Stimulated activated CD4-positive, alpha-beta T cell treated with anti-CD3 and anti-CD28 coated beads, Interleukin-4, amount 100 ng/mL, for 48 hours (primary cell): ENCODE measurements around the gene PRND.
"Not testable (repeated sequence)": the region's sequence is repeated elsewhere in the genome, so short reads cannot be mapped to it uniquely, and the experiment has no call there.

Source experiments
- DNase-seq, 2 donors: peaks; one replicate each; pipeline ENCODE4 v3.0.0-alpha.2; 2020; ENCODE audit warnings: low read depth in 2 of 2

PRND gene

GRCh38 chr20:4708856-4709255 lies 12.9 kb upstream of the PRND start:
- no peak for DNase-seq

GRCh38 chr20:4709261-4710105 lies 12.2 kb upstream of the PRND start:
- no peak for DNase-seq

- DNase-seq, result no peak
Observed at GRCh38 chr20:4710106-4710475, 11.6 kb upstream of the PRND start.

- DNase-seq, result no peak
Observed at GRCh38 chr20:4711511-4711910, 10.2 kb upstream of the PRND start.

GRCh38 chr20:4713401-4713800 lies 8.3 kb upstream of the PRND start:
- no peak for DNase-seq

GRCh38 chr20:4714818-4715217 lies 6.9 kb upstream of the PRND start:
- DNase-seq, result no peak

GRCh38 chr20:4717816-4718570 lies 3.7 kb upstream of the PRND start:
- no peak for DNase-seq

GRCh38 chr20:4719190-4719589 lies 2.5 kb upstream of the PRND start:
- DNase-seq, result no peak

GRCh38 chr20:4720041-4720976 lies 1.4 kb upstream of the PRND start:
- peak; percentile 60 to 61 for DNase-seq

- DNase-seq, result no peak
Observed at GRCh38 chr20:4720977-4721349, 746 bp upstream of the PRND start.

GRCh38 chr20:4722571-4722970 lies 862 bp downstream of the PRND start:
- DNase-seq, result no peak

GRCh38 chr20:4722993-4723392 lies 1.3 kb downstream of the PRND start:
- DNase-seq, result no peak

- not testable (repeated sequence) for DNase-seq
Observed at GRCh38 chr20:4723553-4723952, 1.8 kb downstream of the PRND start.

GRCh38 chr20:4724459-4725262 lies 3.0 kb downstream of the PRND start:
- DNase-seq, result no peak

- no peak for DNase-seq
Observed at GRCh38 chr20:4725263-4725550, 3.5 kb downstream of the PRND start.

- DNase-seq, result no peak
Observed at GRCh38 chr20:4726710-4727397, 5.1 kb downstream of the PRND start.

- DNase-seq, result no peak
Observed at GRCh38 chr20:4728120-4728760, 6.5 kb downstream of the PRND start.

GRCh38 chr20:4729265-4729664 lies 7.6 kb downstream of the PRND start:
- DNase-seq, result no peak

GRCh38 chr20:4730780-4731179 lies 9.1 kb downstream of the PRND start:
- DNase-seq, result no peak

GRCh38 chr20:4736875-4737274 lies 15.2 kb downstream of the PRND start:
- DNase-seq, result no peak
